ENCODE measurements around the gene APOL2.
"Not testable (repeated sequence)": the region's sequence is repeated elsewhere in the genome, so short reads cannot be mapped to it uniquely, and the experiment has no call there.

Gene APOL2

DNA sequence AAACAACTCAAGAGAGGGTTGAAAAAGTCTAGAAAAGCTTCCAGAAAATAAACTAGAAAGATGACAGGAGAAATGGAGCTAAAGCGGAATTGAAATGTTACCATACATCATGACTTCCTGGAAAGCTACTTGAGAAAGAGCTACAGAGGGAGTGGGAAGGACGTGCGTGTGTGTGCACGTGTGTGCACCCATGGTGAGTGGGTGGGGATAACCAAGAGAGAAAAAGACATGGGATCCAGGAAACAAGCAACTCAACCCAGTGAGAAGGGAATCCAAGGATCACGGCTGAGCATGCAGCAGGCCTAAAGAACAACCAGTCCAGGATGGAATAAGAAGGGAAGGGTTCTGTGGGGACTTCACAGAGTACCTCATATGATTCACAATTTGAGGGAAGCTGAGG lies 35.2 kb upstream of the APOL2 start:
- Histone ChIP-seq H3K4me1 (ENCODE audit: insufficient read depth, low read length) (peaks cover 5% of the 10 kb centered on the region; the same call in 1 of the 2 replicates), H3K4me2 (ENCODE audit: insufficient read depth, low read length) (no peak overlapping the region), H3K36me3 (ENCODE audit: insufficient read depth, low read length) (no peaks in the 10 kb centered on the region), H3K27ac (ENCODE audit: low read length) (no peak overlapping the region), H3K79me2 (ENCODE audit: insufficient read depth, low read length) (no peaks in the 10 kb centered on the region), H4K20me1 (ENCODE audit: insufficient read depth, low read length) (no peaks in the 10 kb centered on the region), H3K4me3 (ENCODE audit: low read depth in 1 of 2, low read length in 2 of 2) (no peak overlapping the region), H2AFZ (ENCODE audit: low read depth, low read length) (no peak overlapping the region), H3K27me3 (ENCODE audit: insufficient read depth, low read length, poor library complexity) (no peaks in the 10 kb centered on the region), H3K9ac (ENCODE audit: low read depth, low read length) (no peak overlapping the region), H3K9me3 (ENCODE audit: insufficient read depth, low read length, severe bottlenecking) (no peaks in the 10 kb centered on the region)
- no peak for ATAC-seq (ENCODE audit: insufficient read depth, low read depth)
- TF ChIP-seq, protein P1, sequence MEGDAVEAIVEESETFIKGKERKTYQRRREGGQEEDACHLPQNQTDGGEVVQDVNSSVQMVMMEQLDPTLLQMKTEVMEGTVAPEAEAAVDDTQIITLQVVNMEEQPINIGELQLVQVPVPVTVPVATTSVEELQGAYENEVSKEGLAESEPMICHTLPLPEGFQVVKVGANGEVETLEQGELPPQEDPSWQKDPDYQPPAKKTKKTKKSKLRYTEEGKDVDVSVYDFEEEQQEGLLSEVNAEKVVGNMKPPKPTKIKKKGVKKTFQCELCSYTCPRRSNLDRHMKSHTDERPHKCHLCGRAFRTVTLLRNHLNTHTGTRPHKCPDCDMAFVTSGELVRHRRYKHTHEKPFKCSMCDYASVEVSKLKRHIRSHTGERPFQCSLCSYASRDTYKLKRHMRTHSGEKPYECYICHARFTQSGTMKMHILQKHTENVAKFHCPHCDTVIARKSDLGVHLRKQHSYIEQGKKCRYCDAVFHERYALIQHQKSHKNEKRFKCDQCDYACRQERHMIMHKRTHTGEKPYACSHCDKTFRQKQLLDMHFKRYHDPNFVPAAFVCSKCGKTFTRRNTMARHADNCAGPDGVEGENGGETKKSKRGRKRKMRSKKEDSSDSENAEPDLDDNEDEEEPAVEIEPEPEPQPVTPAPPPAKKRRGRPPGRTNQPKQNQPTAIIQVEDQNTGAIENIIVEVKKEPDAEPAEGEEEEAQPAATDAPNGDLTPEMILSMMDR (IDR thresholded peaks at IDR 0.05; ENCODE audit: borderline replicate concordance, extremely low read depth, low read length, poor library complexity, severe bottlenecking), result no peak
- TF ChIP-seq EZH2 (IDR thresholded peaks at IDR 0.05; ENCODE audit: borderline replicate concordance, low read depth, low read length, severe bottlenecking), result no peak
- no peak for DNase-seq

DNA sequence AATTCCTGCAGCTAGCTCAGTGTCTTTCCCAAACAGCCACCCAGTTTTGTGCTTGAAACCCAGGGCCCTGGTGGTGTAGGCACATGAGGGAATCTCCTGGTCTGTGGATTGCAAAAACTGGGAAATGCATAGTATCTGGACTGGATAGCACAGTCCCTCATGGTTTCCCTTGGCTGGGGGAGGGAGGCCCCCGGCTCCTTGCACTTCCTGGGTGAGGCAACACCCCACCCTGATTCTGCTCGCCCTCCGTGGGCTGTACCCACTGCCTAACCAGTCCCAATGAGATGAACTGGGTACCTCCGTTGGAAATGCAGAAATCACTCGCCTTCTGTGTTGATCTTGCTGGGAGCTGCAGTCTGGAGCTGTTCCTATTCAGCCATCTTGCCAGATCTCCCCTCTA lies 32.6 kb upstream of the APOL2 start:
- not testable (repeated sequence) for H3K4me1 ChIP-seq (ENCODE audit: insufficient read depth, low read length); H3K27me3 ChIP-seq (ENCODE audit: insufficient read depth, low read length, poor library complexity); ATAC-seq (ENCODE audit: insufficient read depth, low read depth); H3K36me3 ChIP-seq (ENCODE audit: insufficient read depth, low read length); H3K9ac ChIP-seq (ENCODE audit: low read depth, low read length); DNase-seq; H3K79me2 ChIP-seq (ENCODE audit: insufficient read depth, low read length); H3K4me2 ChIP-seq (ENCODE audit: insufficient read depth, low read length); H3K27ac ChIP-seq (ENCODE audit: low read length); H4K20me1 ChIP-seq (ENCODE audit: insufficient read depth, low read length); H2AFZ ChIP-seq (ENCODE audit: low read depth, low read length); H3K4me3 ChIP-seq (ENCODE audit: low read depth in 1 of 2, low read length in 2 of 2); H3K9me3 ChIP-seq (ENCODE audit: insufficient read depth, low read length, severe bottlenecking)

DNA sequence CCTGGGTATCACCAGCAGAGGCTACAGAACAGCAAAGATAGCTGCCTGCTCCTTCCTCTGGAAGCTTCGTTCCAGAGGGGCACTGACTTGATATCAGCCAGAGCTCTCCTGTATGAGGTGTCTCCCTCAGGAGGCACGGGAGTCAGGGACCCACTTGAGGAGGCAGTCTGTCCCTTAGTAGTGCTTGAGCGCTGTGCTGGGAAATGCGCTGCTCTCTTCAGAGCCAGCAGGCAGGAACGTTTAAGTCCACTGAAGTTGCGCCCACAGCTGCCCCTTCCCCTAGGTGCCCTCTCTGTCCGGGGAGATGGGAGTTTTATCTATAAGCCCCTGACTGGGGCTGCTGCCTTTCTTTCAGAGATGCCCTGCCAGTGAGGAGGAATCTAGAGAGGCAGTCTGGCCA lies 31.9 kb upstream of the APOL2 start:
- not testable (repeated sequence) for H2AFZ ChIP-seq (ENCODE audit: low read depth, low read length); H3K27me3 ChIP-seq (ENCODE audit: insufficient read depth, low read length, poor library complexity); H3K4me1 ChIP-seq (ENCODE audit: insufficient read depth, low read length); H4K20me1 ChIP-seq (ENCODE audit: insufficient read depth, low read length); H3K4me3 ChIP-seq (ENCODE audit: low read depth in 1 of 2, low read length in 2 of 2); H3K9ac ChIP-seq (ENCODE audit: low read depth, low read length); H3K4me2 ChIP-seq (ENCODE audit: insufficient read depth, low read length); ATAC-seq (ENCODE audit: insufficient read depth, low read depth); H3K36me3 ChIP-seq (ENCODE audit: insufficient read depth, low read length); H3K9me3 ChIP-seq (ENCODE audit: insufficient read depth, low read length, severe bottlenecking); H3K79me2 ChIP-seq (ENCODE audit: insufficient read depth, low read length); DNase-seq; H3K27ac ChIP-seq (ENCODE audit: low read length)

DNA sequence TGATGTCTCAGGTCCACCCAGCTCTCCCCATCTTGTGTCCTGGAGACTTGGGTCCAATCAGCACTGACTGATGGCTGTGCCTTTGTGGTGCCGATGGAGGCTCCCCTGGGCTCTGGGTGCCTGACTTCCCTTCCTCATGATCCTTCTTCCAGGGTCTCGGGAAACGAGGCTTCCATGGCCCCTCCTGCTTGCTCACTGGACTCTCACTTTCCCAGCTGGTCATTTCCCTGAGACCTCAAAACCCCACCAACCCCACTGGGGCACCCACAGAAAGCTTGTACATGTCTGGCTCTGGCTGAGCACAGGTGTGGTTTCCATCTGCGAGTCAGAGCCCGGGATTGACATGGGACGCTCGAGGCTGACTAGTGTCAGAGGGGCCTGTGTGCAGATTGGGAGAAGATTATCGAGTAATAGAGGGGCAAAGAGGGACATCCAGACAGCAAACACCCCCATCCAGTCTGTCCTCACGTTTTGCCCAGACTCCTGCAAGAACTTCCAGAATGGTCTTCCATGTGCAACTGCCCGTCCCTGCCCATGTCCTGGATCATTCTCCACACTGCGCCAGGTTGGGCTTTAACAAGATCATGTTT lies 28.7 kb upstream of the APOL2 start:
- DNase-seq (no peak), ATAC-seq (ENCODE audit: insufficient read depth, low read depth) (no peak)
- no peak overlapping the region for H3K27ac ChIP-seq (ENCODE audit: low read length)
- peaks cover 10% of the 10 kb centered on the region; the same call in 1 of the 2 replicates for H3K36me3 ChIP-seq (ENCODE audit: insufficient read depth, low read length)
- no peak overlapping the region for H3K4me3 ChIP-seq (ENCODE audit: low read depth in 1 of 2, low read length in 2 of 2)
- no peaks in the 10 kb centered on the region for H3K79me2 ChIP-seq (ENCODE audit: insufficient read depth, low read length)
- H4K20me1 ChIP-seq (ENCODE audit: insufficient read depth, low read length), result no peaks in the 10 kb centered on the region
- no peak overlapping the region for H3K9ac ChIP-seq (ENCODE audit: low read depth, low read length)
- no peak overlapping the region for H3K4me2 ChIP-seq (ENCODE audit: insufficient read depth, low read length)
- TF ChIP-seq, protein P1 (IDR thresholded peaks at IDR 0.05; ENCODE audit: borderline replicate concordance, extremely low read depth, low read length, poor library complexity, severe bottlenecking), result no peak
- no peak for TF ChIP-seq EZH2 (IDR thresholded peaks at IDR 0.05; ENCODE audit: borderline replicate concordance, low read depth, low read length, severe bottlenecking)
- H2AFZ ChIP-seq (ENCODE audit: low read depth, low read length), result no peak overlapping the region
- H3K9me3 ChIP-seq (ENCODE audit: insufficient read depth, low read length, severe bottlenecking), result no peaks in the 10 kb centered on the region
- no peaks in the 10 kb centered on the region for H3K27me3 ChIP-seq (ENCODE audit: insufficient read depth, low read length, poor library complexity)
- no peaks in the 10 kb centered on the region for H3K4me1 ChIP-seq (ENCODE audit: insufficient read depth, low read length)
